ENCODE results near the gene KDM3B. TPM values are rescaled to one million over a fixed set of nuclear protein-coding genes. Genes with fewer than 3 reads are reported as not detected.
"Not testable (repeated sequence)": the region's sequence is repeated elsewhere in the genome, so short reads cannot be mapped to it uniquely, and the experiment has no call there.

Gene KDM3B
- total RNA-seq, 4 donors from 2014 or later, result 21.8 to 96.4 (median 51.5) TPM

DNA sequence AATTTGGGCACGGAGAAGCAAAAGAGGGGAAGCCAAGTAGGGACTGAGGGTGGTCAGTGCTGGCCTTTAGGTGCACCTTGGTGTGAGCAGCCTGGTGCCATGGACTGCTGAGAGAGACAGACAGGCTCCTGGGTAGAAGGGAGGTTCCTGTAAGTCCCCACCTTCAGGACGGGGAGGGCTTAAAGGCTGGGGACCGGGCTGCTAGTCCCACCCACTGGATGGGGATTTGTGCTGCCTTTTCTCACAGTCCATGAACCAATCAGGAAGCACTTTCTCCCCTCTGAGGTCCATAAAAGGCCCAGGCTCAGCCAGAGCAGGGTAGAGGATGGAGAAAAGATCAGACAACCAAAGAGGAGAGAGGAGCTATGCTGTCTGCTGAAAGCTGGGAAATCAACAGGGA, 36.1 kb upstream of the KDM3B start:
- DNase-seq, result no peak
- intact Hi-C loops (cut with DNase I; ENCODE audit: low total_unique reads), result no loop called here
- Histone ChIP-seq H3K4me1 (no peaks in the 10 kb centered on the region), H3K36me3 (no peaks in the 10 kb centered on the region), H3K4me3 (no peak overlapping the region), H3K9me3 (no peaks in the 10 kb centered on the region), H3K27me3 (no peaks in the 10 kb centered on the region), H3K27ac (no peak overlapping the region)
- TF ChIP-seq, protein P1, sequence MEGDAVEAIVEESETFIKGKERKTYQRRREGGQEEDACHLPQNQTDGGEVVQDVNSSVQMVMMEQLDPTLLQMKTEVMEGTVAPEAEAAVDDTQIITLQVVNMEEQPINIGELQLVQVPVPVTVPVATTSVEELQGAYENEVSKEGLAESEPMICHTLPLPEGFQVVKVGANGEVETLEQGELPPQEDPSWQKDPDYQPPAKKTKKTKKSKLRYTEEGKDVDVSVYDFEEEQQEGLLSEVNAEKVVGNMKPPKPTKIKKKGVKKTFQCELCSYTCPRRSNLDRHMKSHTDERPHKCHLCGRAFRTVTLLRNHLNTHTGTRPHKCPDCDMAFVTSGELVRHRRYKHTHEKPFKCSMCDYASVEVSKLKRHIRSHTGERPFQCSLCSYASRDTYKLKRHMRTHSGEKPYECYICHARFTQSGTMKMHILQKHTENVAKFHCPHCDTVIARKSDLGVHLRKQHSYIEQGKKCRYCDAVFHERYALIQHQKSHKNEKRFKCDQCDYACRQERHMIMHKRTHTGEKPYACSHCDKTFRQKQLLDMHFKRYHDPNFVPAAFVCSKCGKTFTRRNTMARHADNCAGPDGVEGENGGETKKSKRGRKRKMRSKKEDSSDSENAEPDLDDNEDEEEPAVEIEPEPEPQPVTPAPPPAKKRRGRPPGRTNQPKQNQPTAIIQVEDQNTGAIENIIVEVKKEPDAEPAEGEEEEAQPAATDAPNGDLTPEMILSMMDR (IDR thresholded peaks at IDR 0.05), result no peak
- TF ChIP-seq POLR2A (IDR thresholded peaks at IDR 0.05), result no peak

GRCh38 chr5:138318211-138318610, 34.3 kb upstream of the KDM3B start:
- H3K27ac ChIP-seq; H3K27me3 ChIP-seq; H3K36me3 ChIP-seq; H3K4me3 ChIP-seq; intact Hi-C loops (cut with DNase I; ENCODE audit: low total_unique reads); H3K9me3 ChIP-seq; H3K4me1 ChIP-seq; DNase-seq: not testable (repeated sequence)

GRCh38 chr5:138330813-138331448, 21.6 kb upstream of the KDM3B start:
- intact Hi-C loops (cut with DNase I; ENCODE audit: low total_unique reads), result no loop called here
- TF ChIP-seq POLR2A (IDR thresholded peaks at IDR 0.05), result no peak
- TF ChIP-seq, protein P1 (IDR thresholded peaks at IDR 0.05), result no peak
- no peak overlapping the region for H3K27ac ChIP-seq
- H3K27me3 ChIP-seq, result no peaks in the 10 kb centered on the region
- H3K36me3 ChIP-seq, result no peaks in the 10 kb centered on the region
- peak overlapping the region; percentile 22 to 32 for H3K4me3 ChIP-seq
- DNase-seq, result no peak
- no peaks in the 10 kb centered on the region for H3K9me3 ChIP-seq
- H3K4me1 ChIP-seq, result no peaks in the 10 kb centered on the region

DNA sequence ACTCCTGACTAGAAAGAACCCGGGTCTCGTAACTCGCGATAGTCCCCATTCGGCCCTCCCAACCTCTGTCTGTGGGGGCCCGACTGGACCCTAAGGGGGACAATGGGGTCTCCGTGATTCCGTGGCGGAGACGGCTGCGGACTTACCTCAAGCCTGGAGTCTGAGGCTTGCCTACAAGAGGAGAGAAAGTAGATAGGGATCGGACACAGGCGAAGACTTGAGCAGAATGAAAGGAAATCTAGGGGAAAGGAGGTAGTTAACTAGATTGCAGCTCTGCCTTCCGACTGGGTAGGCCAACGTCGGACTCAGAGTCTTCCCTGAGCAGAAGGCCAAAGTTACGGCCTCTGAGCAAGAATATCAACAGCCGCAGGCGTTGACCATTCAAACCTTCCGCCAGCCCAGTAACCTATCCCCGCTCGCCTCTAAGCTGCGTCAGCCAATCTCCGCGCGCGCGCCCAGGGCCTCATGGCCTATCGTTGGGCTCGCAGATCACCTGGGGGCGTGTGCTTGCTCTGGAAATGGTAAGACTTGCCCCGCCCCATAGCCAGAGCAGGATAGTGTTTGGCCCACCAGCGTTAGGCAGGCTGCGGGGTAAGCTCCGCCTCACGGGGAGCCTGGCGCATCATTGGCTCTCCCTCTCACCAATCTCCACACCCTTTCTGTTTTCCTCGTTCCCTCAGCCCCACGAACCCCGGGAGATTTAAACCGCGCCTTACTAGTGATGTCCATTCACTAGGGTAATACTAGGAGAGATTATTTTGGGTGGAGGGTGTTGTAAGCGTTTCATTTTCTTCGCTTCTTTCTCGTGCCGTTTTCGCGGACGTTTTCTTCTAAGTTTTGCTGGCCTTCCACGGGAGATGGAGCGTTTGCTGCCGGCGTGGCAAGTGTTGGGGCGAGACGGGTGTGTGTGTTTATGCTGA, 20.8 kb upstream of the KDM3B start, which contains the start of gene CDC25C:
Gene CDC25C, minus strand, starts transcription at position 356 of the 920 bp plus-strand sequence. CDS start 624 bp downstream, outside the sequence.
- Histone ChIP-seq H3K27ac (peak within 1 kb of the TSS; percentile 20 to 35), H3K9me3 (no peaks in the 10 kb centered on the region), H3K4me1 (peaks cover 0 to under 1% of the 10 kb centered on the region in 2 donors), H3K36me3 (no peaks in the 10 kb centered on the region), H3K4me3 (peak within 1 kb of the TSS; percentile 25 to 39), H3K27me3 (no peaks in the 10 kb centered on the region)
- intact Hi-C loops (cut with DNase I; ENCODE audit: low total_unique reads), result no loop called here
- TF ChIP-seq, protein P1 (IDR thresholded peaks at IDR 0.05), result peak in 1 of 4 experiments; percentile 13
- TF ChIP-seq POLR2A (IDR thresholded peaks at IDR 0.05), result no peak
- DNase-seq, result peak; percentile 97 to 98

DNA sequence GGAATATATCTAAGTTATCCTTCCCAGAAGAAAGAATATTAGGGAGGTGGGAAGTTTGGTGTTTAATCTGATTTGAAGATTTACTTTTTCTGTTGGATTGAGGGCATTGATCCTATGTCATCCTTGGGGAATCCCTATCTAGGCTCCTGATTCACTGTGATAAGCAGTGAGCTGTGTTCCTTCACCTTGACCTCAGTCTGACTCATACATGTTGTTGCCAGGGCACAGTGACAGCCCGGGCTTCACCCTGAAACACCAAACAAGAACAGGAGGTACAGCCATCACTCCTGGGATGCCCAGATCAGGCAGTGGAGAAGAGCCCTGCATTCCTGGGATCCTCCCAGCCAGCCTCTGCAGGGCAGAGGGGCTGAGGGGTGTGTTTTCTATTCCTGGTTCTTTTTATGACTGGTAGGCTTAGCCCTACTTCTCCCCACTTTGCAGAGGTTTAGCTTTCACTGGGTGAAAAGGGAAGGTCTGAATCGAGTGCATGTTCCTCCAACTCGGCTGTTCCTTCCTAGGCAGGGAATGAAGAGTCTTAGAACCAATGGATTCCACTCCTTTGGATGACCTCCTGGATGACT, 17.5 kb upstream of the KDM3B start:
- intact Hi-C loops (cut with DNase I; ENCODE audit: low total_unique reads), result no loop called here
- H3K27me3 ChIP-seq, result no peaks in the 10 kb centered on the region

More for the DNA sequence above, 17.5 kb upstream of the KDM3B start:
- Histone ChIP-seq H3K4me1 (peaks cover 5 to 6% of the 10 kb centered on the region in 2 donors), H3K4me3 (no peak overlapping the region), H3K36me3 (no peaks in the 10 kb centered on the region), H3K9me3 (no peaks in the 10 kb centered on the region), H3K27ac (no peak overlapping the region)
- TF ChIP-seq, protein P1 (IDR thresholded peaks at IDR 0.05), result no peak
- TF ChIP-seq POLR2A (IDR thresholded peaks at IDR 0.05), result no peak
- DNase-seq, result no peak

Measured in uterus (tissue), 4 donors.